Mononuclear cell (primary cell): ENCODE data around the gene DNAJA2. TPM values are rescaled to one million over a fixed set of nuclear protein-coding genes. Genes with fewer than 3 reads are reported as not detected.

Experiments
- H3K27me3 ChIP-seq: 2 replicates; pipeline ENCODE4 v1.6.0; 2011; ENCODE audit warnings: low read length, control low read depth; ENCODE audit not compliant: insufficient read depth
- H3K4me1 ChIP-seq: 2 replicates; pipeline ENCODE4 v1.5.1; 2011; ENCODE audit warnings: mild to moderate bottlenecking, low read length, control low read depth; ENCODE audit not compliant: insufficient read depth
- H3K4me3 ChIP-seq: 2 replicates; pipeline ENCODE4 v1.5.1; 2011; ENCODE audit warnings: mild to moderate bottlenecking, low read length, moderate library complexity
- H3K9me3 ChIP-seq: 2 replicates; pipeline ENCODE4 v1.5.1; 2011; ENCODE audit warnings: low read depth, mild to moderate bottlenecking, control low read depth, low read length
- total RNA-seq: library from RNA; depleted of rRNA; stranded (reverse); fragments of >200 nt; gene quantifications from one replicate; pipeline ENCODE4 v1.2.3, GENCODE V29; 2012

The DNAJA2 gene
- total RNA-seq, 1 donor = 76.4 TPM

GRCh38 chr16:46907061-46907774 lies 66.3 kb downstream of the DNAJA2 start:
- Histone ChIP-seq H3K27me3 (no peaks in the 10 kb centered on the region), H3K4me3 (no peak overlapping the region), H3K9me3 (no peaks in the 10 kb centered on the region), H3K4me1 (no peaks in the 10 kb centered on the region)

GRCh38 chr16:46906360-46907060 lies 67.0 kb downstream of the DNAJA2 start:
- H3K4me1 ChIP-seq = no peaks in the 10 kb centered on the region
- H3K9me3 ChIP-seq = no peaks in the 10 kb centered on the region
- no peak overlapping the region for H3K4me3 ChIP-seq
- H3K27me3 ChIP-seq = no peaks in the 10 kb centered on the region

Other genes starting within 250 kb of the DNAJA2 start
- gene MYLK3, start 225.3 kb downstream of the DNAJA2 start, total RNA-seq = 0.10 TPM
- 30.4 TPM for gene C16orf87, start 142.5 kb downstream of the DNAJA2 start, total RNA-seq
- gene GPT2, start 89.3 kb downstream of the DNAJA2 start, total RNA-seq = 0.21 TPM
- gene NETO2, start 170.3 kb upstream of the DNAJA2 start, total RNA-seq = 7.2 TPM